Cortex of kidney (tissue), 1 donor: ENCODE data around the gene MGRN1.

Source experiments
- DNase-seq: peaks from one replicate; lab custom pipeline; 2025; lab: John Stamatoyannopoulos, UW

The MGRN1 gene

GRCh38 chr16:4699046-4699556, 74.5 kb downstream of the MGRN1 start:
- DNase-seq = no peak

- DNase-seq = no peak
Observed at GRCh38 chr16:4700380-4700996, 75.9 kb downstream of the MGRN1 start.

- no peak for DNase-seq
Observed at GRCh38 chr16:4700997-4701743, 76.5 kb downstream of the MGRN1 start.

DNA sequence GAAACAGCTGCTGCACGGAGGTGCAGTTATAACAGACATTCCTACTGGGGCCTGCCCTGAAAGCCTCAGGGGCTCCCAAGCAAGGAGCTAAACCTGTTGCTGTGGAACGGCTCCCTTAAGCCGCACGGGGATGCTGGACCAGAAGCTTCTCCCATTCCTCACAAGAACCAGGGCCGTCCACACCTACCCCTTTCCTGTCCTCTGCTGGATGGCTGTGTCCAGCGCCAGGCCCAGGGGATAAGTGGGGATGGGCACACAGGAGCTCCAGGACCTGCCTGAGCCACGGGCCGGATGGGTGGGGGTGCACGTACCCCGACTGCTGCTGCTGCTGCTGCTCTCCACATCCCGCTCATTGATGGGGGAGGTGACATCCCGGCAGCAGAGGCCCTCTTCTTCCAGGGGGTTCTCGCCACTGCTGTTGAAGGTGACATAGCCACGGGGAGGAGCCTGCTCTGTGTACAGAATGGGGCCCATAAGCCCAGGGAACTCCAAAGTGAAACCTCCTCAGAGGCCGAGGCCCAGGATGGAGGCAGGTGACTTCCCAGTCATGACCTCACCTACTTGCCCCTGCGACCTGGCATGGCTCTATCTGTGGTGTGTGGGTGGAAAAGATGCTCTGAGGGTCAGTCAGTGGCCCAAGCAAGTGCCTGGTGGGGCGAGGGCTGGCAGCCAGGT, 77.3 kb downstream of the MGRN1 start:
- DNase-seq = no peak

GRCh38 chr16:4702466-4702808, 77.8 kb downstream of the MGRN1 start:
- no peak for DNase-seq

DNA sequence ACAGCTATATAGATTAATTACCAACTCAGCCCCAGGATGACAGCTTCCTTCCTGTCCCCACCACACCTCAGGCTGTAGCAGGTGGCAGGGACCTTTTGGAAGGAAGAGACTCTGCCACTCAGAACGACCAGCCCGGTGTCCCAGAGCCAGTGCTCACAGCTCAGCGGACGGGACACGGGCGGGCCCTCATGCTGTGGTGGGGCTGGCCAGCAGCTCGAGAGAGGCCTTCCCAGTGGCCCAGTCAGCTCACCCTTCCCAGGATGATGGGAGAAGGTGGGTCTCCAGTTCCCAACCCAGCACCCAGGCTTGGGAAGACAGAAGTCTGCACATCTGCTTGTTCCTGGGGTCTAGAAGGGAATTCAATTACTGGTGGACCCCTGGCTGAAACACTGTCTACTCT, 79.3 kb downstream of the MGRN1 start:
- no peak for DNase-seq

- no peak for DNase-seq
Observed at GRCh38 chr16:4704491-4704890, 79.9 kb downstream of the MGRN1 start.

DNA sequence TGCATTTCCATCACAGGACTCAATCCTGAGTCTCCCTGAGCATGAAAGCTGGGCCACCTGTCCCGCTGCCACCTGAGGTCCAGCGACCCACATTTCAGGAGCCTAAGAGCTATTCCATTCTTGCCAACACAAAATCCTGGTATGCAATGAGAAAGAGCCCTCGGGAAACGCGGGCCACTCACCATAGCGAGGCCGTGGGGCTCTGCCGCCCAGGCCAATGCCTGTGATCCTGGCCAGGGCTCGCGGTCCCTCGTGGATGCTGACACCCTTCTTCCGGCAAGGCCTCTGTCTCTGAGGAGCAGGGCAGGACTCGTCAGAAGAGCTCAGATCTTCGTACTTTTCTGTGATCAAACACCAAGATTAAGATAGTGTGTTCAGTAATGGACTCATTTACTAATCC, 80.3 kb downstream of the MGRN1 start:
- DNase-seq = no peak

GRCh38 chr16:4706871-4707270, 82.2 kb downstream of the MGRN1 start:
- DNase-seq = no peak

GRCh38 chr16:4709481-4709880, 84.9 kb downstream of the MGRN1 start:
- no peak for DNase-seq

GRCh38 chr16:4713663-4714501, 89.3 kb downstream of the MGRN1 start:
- DNase-seq = no peak

DNA sequence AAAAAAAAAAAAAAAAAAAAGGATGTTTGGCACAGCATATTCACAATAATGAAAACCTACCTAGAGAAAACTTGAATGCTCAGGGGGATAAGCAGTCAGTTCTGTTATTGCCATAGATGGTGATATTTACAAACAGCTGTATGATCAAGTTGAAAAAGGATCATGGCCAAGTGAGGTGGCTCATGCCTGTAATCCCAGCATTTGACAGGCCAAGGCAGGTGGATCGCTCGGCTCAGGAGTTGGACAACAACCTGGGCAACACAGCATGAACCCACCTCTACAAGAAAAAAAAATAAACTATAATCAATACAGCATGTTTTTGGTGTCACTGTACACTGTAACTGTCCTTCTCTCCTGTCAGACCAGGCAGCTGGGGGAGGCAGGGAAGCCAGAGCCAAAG, 90.4 kb downstream of the MGRN1 start:
- DNase-seq = no peak

GRCh38 chr16:4718466-4718865, 93.8 kb downstream of the MGRN1 start:
- no peak for DNase-seq

DNA sequence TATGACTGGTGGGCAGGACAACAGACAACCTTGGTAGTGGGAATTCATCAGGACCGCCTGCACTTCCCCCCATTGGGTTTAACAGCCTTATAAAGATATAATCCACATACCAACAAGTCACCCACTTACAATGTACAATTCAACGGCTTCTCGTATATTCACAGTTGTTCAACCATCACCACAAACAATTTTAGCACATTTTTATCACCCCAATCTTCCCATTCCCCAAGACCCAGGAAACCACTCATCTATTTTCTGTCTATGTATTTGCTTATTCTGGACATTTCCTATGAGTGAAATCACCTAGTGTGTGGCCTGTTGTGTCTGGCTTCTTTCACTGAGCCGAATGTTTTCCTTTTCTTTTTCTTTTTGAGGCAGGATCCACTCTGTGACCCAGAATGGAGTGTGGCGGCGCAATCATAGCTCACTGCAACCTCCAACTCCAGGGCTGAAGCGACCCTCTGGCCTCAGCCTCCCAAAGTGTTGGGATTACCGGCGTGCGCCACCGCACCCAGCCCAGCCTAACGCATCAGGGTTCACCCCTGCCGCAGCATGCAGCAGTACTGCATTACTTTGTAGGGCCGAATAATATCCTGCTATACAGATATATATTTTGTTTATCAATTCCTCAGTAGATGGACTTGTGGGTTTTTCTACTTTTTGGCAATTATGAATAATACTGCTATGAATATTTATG, 98.6 kb downstream of the MGRN1 start:
- no peak for DNase-seq

DNA sequence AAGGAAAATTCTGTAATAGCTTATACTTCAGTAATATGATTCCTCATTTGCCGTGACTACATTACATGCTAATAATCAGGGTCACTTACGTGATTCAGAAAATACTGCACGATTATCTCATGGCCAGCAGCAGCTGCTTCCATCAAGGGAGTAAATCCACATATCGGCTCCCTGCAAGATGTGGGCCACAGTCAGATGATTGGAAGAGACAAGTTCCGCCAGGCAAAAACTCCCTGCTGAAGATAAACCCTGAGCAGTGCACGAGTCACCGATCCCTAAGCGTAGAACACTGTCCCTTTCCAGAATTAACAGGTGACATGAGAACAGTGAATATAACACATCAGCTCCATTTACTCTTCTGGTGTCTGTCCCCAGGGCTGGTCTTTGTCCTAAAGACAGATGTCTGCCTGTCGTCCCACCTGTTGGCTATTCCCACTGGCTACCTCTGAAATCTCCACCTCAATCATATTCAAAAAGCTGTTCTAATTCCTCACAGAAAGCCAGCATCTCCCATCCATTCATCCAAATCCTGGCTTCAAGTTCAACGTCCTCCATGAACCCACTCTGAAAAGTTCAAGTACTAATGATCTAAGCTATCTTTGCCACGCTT, 100.1 kb downstream of the MGRN1 start:
- DNase-seq = no peak

DNA sequence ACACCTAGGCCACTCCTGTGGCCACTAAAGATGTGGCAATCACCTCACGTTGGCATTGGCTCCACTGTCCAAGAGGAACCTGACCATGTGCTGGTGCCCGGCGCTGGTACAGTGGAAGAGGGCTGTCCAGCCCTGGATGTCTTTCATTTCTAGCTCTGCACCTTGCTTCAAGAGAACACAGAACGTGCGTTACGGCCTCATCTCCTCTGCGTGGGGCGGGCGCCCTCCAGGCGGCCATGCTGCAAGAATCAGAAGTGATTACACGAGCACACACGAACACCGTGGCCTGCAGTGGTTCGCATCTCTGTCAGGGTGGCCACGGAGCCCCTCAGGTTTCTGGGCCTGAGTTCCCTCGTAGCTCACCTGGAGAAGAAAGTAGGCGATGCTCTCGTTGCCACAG, 102.0 kb downstream of the MGRN1 start:
- no peak for DNase-seq

- no peak for DNase-seq
Observed at GRCh38 chr16:4728676-4729075, 104.0 kb downstream of the MGRN1 start.

DNA sequence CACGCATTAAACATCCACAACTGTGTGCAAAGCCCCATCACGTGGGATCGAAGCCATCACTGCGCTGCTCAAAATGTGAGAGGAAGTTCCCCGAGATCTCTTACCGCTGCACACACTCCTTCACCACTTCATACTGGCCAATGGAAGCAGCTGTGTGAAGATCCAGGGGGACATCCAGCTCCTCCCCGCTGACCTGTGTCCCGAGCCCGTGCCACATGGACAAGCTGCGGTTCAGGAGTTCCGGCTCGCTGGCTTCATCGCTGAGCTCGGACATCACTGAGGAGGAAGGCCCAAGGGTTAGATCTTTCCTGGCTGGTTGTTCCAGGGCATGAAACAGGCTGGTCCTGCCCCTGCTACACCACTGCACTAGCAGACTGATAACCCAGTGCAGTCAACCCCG, 105.2 kb downstream of the MGRN1 start:
- DNase-seq = no peak

- no peak for DNase-seq
Observed at GRCh38 chr16:4733211-4733742, 108.7 kb downstream of the MGRN1 start.

- DNase-seq = no peak
Observed at GRCh38 chr16:4733747-4734062, 109.1 kb downstream of the MGRN1 start.

- DNase-seq = no peak
Observed at GRCh38 chr16:4734063-4734729, 109.6 kb downstream of the MGRN1 start, which contains the start of the genes ANKS3 and DNAAF8. Gene ANKS3 (minus strand): TSS chr16:4734271. CDS start chr16:4730149, 4,122 bp downstream. Gene DNAAF8 (plus strand): TSS chr16:4734537. CDS start chr16:4736515, 1,978 bp downstream.
